CD1c-positive myeloid dendritic cell (primary cell): ENCODE data around the gene CNNM4.

Source experiments
- DNase-seq: peaks from one replicate; pipeline ENCODE4 v3.0.0-alpha.2; 2016; ENCODE audit errors: extremely low spot score

Gene CNNM4

GRCh38 chr2:96832408-96832753 is 71.7 kb downstream of the CNNM4 start:
- DNase-seq = no peak

GRCh38 chr2:96832754-96833507 is 72.2 kb downstream of the CNNM4 start:
- DNase-seq = no peak

GRCh38 chr2:96835830-96836229 is 75.1 kb downstream of the CNNM4 start:
- DNase-seq = no peak

GRCh38 chr2:96837575-96837974 is 76.9 kb downstream of the CNNM4 start:
- DNase-seq = no peak

- no peak for DNase-seq
Measured at GRCh38 chr2:96838345-96839292, 77.9 kb downstream of the CNNM4 start.

- peak; percentile 62 for DNase-seq
Measured at GRCh38 chr2:96839293-96839874, 78.7 kb downstream of the CNNM4 start.

GRCh38 chr2:96839875-96840850 is 79.5 kb downstream of the CNNM4 start:
- no peak for DNase-seq

- DNase-seq = no peak
Measured at GRCh38 chr2:96841701-96842495, 81.2 kb downstream of the CNNM4 start.

GRCh38 chr2:96842600-96842999 is 81.9 kb downstream of the CNNM4 start:
- no peak for DNase-seq

- no peak for DNase-seq
Measured at GRCh38 chr2:96843538-96844268, 83.0 kb downstream of the CNNM4 start, which contains the start of gene ANKRD23. Gene ANKRD23, minus strand, starts transcription at chr2:96844021. Its CDS starts 29 bp downstream, at chr2:96843992.

GRCh38 chr2:96844405-96844808 is 83.7 kb downstream of the CNNM4 start:
- no peak for DNase-seq

GRCh38 chr2:96846825-96847224 is 86.1 kb downstream of the CNNM4 start:
- no peak for DNase-seq

GRCh38 chr2:96847586-96847985 is 86.9 kb downstream of the CNNM4 start:
- DNase-seq = no peak

- DNase-seq = no peak
Measured at GRCh38 chr2:96848264-96848663, 87.6 kb downstream of the CNNM4 start.

GRCh38 chr2:96852667-96853066 is 92.0 kb downstream of the CNNM4 start:
- no peak for DNase-seq

- DNase-seq = no peak
Measured at GRCh38 chr2:96853321-96853720, 92.6 kb downstream of the CNNM4 start.

- DNase-seq = peak; percentile 17
Measured at GRCh38 chr2:96856776-96857666, 96.3 kb downstream of the CNNM4 start.

GRCh38 chr2:96857667-96858372 is 97.1 kb downstream of the CNNM4 start, which contains the start of gene ANKRD39:
Gene ANKRD39, minus strand, starts transcription at chr2:96858016. Its CDS starts 29 bp downstream, at chr2:96857987.
- peak; percentile 100 for DNase-seq
